Non-pigmented ciliary epithelial cell (primary cell): ENCODE measurements around the gene SH3BP5.

ENCODE experiments used
- DNase-seq: peaks from one replicate; pipeline ENCODE4 v3.0.0-alpha.2; 2010; ENCODE audit warnings: low read depth

The SH3BP5 gene

GRCh38 chr3:15243822-15244482, 88.4 kb downstream of the SH3BP5 start:
- no peak for DNase-seq

DNA sequence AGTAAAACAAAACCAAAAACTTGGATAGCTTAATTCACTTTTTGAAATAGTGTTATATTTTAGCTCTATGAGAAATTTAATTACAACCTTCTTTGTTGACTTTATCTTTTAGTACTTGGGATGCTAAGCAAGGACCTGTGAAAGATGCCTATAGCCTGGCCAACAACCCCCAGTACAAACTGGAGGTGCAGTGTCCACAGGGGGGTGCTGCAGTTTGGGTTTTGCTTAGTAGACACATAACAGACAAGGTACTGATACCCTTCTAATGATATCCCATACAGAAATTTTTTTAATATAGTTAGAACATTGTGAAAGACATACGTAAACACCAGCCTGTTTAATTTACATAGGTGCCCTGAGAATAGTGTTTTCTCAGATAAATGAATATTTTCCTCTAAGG, 91.0 kb downstream of the SH3BP5 start:
- no peak for DNase-seq

DNA sequence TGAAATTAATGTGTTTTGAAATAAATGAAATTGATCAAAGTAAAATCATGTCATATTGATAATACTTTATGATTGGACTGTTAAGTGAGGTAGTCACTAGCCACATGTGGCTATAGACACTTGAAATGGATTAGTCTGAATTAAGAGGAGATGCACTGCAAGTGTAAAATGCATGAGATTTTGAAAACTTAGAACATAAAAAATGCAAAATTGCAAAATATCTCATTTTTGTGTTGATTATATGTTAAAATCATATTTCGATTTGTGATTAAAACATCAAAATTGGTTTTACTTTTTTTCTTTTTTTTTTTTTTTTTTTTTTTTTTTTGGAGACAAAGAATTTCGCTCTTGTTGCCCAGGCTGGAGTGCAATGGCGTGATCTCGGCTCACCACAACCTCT, 103.1 kb downstream of the SH3BP5 start:
- DNase-seq, result no peak

DNA sequence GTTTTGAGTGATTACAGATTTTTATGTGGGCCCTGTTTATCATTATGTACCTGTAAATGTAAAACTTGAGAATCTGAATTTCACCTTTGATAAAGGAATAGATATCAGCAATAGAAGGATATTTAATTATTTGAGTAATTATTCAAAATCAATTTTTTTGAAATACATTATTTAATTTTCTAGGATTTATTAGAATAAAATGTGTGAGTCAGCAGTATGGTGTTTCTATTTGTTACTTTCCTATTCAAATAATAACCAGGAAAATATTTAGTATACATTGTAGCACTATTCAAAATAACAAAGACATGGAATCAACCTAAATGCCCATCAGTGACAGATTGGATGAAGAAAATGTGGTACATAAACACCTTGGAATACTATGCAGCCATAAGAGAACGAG, 104.2 kb downstream of the SH3BP5 start:
- no peak for DNase-seq

DNA sequence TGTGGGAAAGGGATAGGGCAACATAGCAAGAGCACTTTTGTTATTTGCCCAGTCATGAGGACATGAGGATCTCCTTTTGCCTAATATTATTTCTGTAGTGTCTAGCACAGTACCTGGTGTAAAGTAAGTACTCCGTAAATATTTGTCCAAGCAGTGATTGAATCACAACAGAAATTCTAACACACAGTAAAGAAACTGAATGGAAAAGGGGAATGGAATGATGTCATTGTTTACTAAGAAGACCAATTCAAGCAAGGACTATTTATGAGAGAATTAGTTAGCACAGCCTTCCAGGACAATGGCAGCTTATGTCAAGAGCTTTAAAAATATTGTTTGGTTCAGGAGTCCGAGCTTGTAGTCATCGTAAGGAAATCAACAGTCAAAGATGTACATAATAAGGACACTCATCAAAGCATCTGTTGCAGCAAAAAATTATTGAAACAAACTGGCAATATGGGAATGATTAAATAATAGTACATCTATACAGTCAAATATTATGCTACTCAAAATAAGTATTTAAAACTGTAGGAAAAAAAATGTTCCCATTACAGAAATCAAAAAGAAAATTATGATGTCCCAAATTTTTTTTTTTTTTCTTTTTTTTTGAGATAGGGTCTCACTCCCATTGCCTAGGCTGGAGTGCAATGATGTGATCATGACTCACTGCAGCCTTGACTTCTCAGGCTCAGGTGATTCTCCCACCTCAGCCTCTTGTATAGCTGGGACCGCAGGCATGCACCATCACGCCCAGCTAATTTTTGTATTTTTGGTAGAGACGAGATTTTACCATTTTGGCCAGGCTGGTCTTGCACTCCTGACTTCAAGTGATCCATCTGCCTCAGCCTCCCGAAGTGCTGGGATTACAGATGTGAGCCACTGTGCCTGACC, 108.5 kb downstream of the SH3BP5 start:
- no peak for DNase-seq

- DNase-seq, result no peak
Measured at GRCh38 chr3:15221574-15222217, 110.7 kb downstream of the SH3BP5 start.

- no peak for DNase-seq
Measured at GRCh38 chr3:15220661-15221060, 111.7 kb downstream of the SH3BP5 start.

GRCh38 chr3:15220056-15220455, 112.3 kb downstream of the SH3BP5 start:
- no peak for DNase-seq

- DNase-seq, result no peak
Measured at GRCh38 chr3:15218689-15219088, 113.7 kb downstream of the SH3BP5 start.

GRCh38 chr3:15217841-15218267, 114.5 kb downstream of the SH3BP5 start:
- DNase-seq, result no peak

DNA sequence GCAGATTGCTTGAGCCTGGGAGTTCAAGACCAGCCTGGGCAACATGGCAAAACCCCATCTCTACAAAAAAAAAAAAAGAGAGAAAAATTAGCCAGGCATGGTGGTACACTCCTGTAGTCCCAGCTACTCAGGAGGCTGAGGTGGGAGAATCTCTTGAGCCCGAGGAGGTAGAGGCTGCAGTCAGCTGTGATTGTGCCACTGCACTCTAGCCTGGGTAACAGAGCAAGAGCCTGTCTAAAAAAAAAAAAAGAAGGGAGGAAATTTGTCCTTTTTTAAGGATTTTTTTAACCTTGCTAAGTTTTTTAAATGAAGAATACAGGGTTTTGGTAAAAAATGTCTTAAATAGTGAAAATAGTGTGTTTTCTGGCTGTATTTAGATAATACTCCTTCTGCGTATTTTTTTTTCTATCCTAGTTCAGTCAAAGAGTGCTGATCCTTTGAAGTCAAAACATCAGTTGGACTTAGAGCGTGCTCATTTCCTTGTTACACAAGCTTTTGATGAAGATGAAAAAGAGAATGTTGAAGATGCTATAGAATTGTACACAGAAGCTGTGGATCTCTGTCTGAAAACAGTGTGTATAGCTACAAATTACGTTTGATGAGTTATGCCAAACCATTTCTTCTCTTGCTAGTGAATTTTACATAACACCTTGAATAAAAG, 115.2 kb downstream of the SH3BP5 start:
- DNase-seq, result no peak

DNA sequence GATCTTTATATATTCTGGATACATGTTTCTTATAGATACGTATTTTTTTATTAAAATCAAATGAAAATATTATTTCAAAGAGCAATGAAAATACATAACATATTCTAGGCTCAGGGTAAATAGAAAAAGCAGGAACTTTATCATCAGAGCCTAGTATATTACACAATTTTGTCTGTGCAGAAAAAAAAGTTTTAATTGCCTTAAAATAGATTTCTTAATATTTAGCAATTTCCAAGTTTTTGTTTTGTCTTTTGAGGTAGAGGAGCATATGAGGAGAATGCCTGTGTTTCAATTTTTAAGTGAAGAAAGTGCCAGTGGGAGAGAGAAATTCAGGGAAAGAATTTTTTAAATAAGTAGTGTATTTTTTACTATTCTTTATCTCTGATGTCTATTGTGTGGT, 115.9 kb downstream of the SH3BP5 start:
- DNase-seq, result no peak

GRCh38 chr3:15215996-15216395, 116.4 kb downstream of the SH3BP5 start:
- no peak for DNase-seq

GRCh38 chr3:15214758-15215157, 117.6 kb downstream of the SH3BP5 start:
- DNase-seq, result no peak

DNA sequence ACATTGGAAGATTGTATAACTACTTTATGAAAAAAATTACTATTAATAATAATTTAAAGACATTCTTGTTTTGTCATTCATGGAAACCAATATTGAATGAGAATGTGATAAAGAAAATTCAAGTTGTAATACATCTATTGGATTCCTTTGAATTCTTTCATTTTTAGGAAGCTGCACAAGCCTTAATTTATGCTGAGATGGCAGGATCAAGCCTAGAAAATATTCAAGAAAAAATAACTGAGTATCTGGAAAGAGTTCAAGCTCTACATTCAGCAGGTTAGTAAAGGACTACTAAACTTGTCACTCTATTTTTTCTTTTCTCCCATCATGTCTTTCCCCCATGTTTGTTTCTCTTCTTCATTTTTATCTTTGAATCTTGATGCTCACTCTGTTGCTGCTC, 120.4 kb downstream of the SH3BP5 start:
- DNase-seq, result no peak

DNA sequence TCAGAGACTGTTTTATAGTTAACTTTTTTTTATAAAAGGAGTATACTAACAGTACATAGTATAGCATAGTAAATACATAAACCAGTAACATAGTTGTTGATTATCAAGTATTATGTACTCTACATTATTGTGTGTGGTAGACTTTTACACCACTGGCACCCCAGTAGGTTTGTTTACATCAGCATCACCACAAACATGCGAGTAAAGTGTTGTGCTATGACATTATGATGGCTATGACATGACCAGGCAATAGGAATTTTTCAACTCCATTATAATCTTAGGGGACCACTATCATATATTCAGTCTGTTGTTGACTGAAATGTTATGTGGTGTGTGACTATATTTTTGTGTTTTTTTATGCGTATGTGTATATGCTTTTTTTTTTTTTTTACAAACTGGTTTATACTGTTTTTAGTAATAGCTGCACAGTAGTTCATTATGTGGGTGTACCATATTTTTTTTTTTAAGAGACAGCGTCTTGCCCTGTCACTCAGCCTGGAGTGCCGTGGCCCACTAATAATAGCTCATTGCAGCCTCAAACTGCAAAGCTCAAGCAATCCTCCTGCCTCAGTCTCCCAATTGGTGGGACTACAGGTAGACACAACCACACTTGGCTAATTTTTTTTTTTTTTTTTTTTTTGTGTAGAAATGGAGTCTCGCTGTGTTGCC, 124.4 kb downstream of the SH3BP5 start:
- no peak for DNase-seq

DNA sequence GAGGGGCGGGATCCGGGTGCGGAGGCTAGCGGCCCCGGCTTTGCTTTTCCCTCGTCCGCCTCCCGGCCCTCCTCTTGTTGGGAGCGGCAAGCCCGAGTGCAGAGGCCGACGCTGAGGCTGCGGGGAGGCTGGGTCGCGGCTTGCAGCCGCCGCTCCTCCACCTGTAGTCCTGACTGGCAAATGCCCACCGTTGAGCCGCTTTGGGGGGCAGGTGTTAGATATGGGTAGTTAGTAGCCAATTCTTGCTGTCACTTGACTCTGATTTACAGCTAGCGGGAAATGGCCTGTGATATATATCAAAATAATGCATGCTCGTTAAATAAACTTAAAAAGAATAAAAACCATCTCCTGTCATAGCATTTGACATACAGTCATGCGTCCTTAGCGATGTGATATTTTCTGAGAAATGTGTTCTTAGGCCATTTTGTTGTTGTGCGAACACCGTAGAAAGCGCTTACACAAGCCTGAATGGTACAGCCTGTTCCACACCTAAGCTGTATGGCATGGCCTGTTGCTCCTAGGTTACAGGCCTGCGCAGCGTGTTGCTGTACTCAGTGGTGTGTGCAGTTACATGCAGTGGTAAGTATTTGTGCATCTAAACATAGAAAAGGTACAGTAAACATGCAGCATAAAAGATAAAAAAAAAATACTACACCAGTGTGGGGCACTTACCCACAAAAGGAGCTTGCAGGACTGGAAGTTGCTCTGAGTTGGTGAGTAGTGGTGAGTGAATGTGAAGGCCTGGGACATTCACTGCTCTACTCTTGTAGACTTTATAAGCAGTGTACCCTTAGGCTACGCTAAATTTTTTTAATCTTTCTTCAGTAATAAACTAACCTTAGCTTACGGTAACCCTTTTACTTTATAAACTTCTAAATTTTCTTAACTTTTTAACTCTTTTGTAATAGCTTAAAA, 125.5 kb downstream of the SH3BP5 start:
- DNase-seq, result no peak

- peak; percentile 56 for DNase-seq
Measured at GRCh38 chr3:15205934-15206661, 126.3 kb downstream of the SH3BP5 start, which contains the start of gene CAPN7. Gene CAPN7, plus strand, starts transcription at chr3:15206246. Its CDS starts 250 bp downstream, at chr3:15206496.

- no peak for DNase-seq
Measured at GRCh38 chr3:15205482-15205933, 126.9 kb downstream of the SH3BP5 start.
